GM12878 (cell line): ENCODE data around the gene VWA7. TPM values are rescaled to one million over a fixed set of nuclear protein-coding genes. Genes with fewer than 3 reads are reported as not detected.
A peak's percentile ranks its signal among the peaks of the same experiment; 100 is the strongest.

ENCODE experiments used
- ATF3 ChIP-seq: IDR thresholded peaks from 2 replicates; pipeline ENCODE4 v1.6.1; 2011; ENCODE audit warnings: low read depth, mild to moderate bottlenecking, low read length, moderate library complexity, borderline replicate concordance; ENCODE audit errors: extremely low read depth
- BCL11A ChIP-seq: IDR thresholded peaks from 2 replicates; pipeline ENCODE4 v1.6.1; 2011; ENCODE audit warnings: low read depth, low read length
- BCLAF1 ChIP-seq: fragments of 450-650 bp; IDR thresholded peaks from 2 replicates; pipeline ENCODE4 v1.6.1; 2017; ENCODE audit warnings: antibody characterized with exemption, mild to moderate bottlenecking, moderate library complexity
- CUX1 ChIP-seq: IDR thresholded peaks from 2 replicates; pipeline ENCODE4 v1.6.1; 2012; ENCODE audit warnings: improper control_type of control experiment, low read depth, low read length; ENCODE audit not compliant: insufficient replicate concordance
- DPF2 ChIP-seq: fragments of 450-650 bp; IDR thresholded peaks from 2 replicates; pipeline ENCODE4 v1.6.1; 2017; ENCODE audit warnings: mild to moderate bottlenecking
- E4F1 ChIP-seq: fragments of 450-650 bp; IDR thresholded peaks from 2 replicates; pipeline ENCODE4 v1.6.1; 2018; ENCODE audit warnings: borderline replicate concordance, mild to moderate bottlenecking; ENCODE audit not compliant: partially characterized antibody
- ELK1 ChIP-seq: IDR thresholded peaks from 2 replicates; pipeline ENCODE4 v1.6.1; 2012; ENCODE audit warnings: low read depth, low read length, improper control_type of control experiment
- ETV6 ChIP-seq, 2 experiments: fragments of 450-650 bp in 1 of 2; IDR thresholded peaks in 1 of 2; conservative IDR thresholded peaks in 1 of 2; 2 replicates each; pipeline ENCODE4 v1.6.1; 2014; ENCODE audit warnings: antibody characterized with exemption in 1 of 2, borderline replicate concordance in 1 of 2, low read depth in 1 of 2, mild to moderate bottlenecking in 1 of 2, moderate library complexity in 1 of 2
- EZH2 ChIP-seq: IDR thresholded peaks from 2 replicates; pipeline ENCODE4 v1.6.1; 2012; ENCODE audit warnings: low read depth, mild to moderate bottlenecking, control low read depth, inconsistent platforms, low read length, borderline replicate concordance; ENCODE audit not compliant: control insufficient read depth
- FOS ChIP-seq: IDR thresholded peaks from 3 replicates; pipeline ENCODE4 v1.6.1; 2011; ENCODE audit warnings: borderline replicate concordance; ENCODE audit not compliant: insufficient read length; ENCODE audit errors: extremely low read depth
- GATAD2B ChIP-seq: fragments of 450-650 bp; conservative IDR thresholded peaks from 2 replicates; pipeline ENCODE4 v1.6.1; 2017; ENCODE audit warnings: low read depth, mild to moderate bottlenecking, moderate library complexity
- JUNB ChIP-seq: IDR thresholded peaks from 2 replicates; pipeline ENCODE4 v1.6.1; 2016; ENCODE audit warnings: antibody characterized with exemption, mild to moderate bottlenecking
- MEF2B ChIP-seq: fragments of 450-650 bp; IDR thresholded peaks from 2 replicates; pipeline ENCODE4 v1.6.1; 2018; ENCODE audit warnings: mild to moderate bottlenecking, moderate library complexity; ENCODE audit not compliant: partially characterized antibody, poor library complexity, severe bottlenecking
- MYC ChIP-seq: IDR thresholded peaks from 2 replicates; pipeline ENCODE4 v1.6.1; 2011; ENCODE audit warnings: mild to moderate bottlenecking, low read length, moderate library complexity, inconsistent platforms; ENCODE audit not compliant: insufficient read depth, insufficient replicate concordance, insufficient read length, severe bottlenecking
- RFX5 ChIP-seq: IDR thresholded peaks from 2 replicates; pipeline ENCODE4 v1.6.1; 2011; ENCODE audit warnings: low read depth, low read length, improper control_type of control experiment
- ZSCAN29 ChIP-seq: fragments of 450-650 bp; IDR thresholded peaks from 2 replicates; pipeline ENCODE4 v1.6.1; 2017; ENCODE audit warnings: mild to moderate bottlenecking, moderate library complexity
- polyA plus RNA-seq, 11 experiments: library from polyadenylated mRNA; depleted of rRNA in 4 of 11; unstranded in 6 of 11; stranded (reverse) in 5 of 11; fragments of >200 nt; fragmentation: Nextera tagmentation in 4 of 11; fragmentation: Illumina TruSeq in 1 of 11; extraction: Ambion mirVana in 4 of 11; extraction: Trizol in 1 of 11; gene quantifications; 1 replicate in 1 of 11; 2 replicates in 10 of 11; pipeline versions ENCODE4 v1.2.1 to v1.2.3, GENCODE V29; 2011 to 2016; ENCODE audit warnings: inconsistent platforms in 2 of 11, missing spikeins in 2 of 11, low read depth in 1 of 11
- total RNA-seq, 4 experiments: library from RNA; depleted of rRNA in 3 of 4; stranded (reverse); fragments of >200 nt in 3 of 4; fragmentation: Illumina TruSeq in 1 of 4; extraction: Trizol in 1 of 4; gene quantifications; 2 replicates each; pipeline versions ENCODE4 v1.2.1 to v1.2.3, GENCODE V29; 2013 to 2021

Gene VWA7
- total and polyA plus RNA-seq, 10 of the 15 experiments (the other 5 are each of a cell fraction or from before 2014, with no cell fraction given) = 0.11 to 3.1 (median 1.2) TPM; not detected in 1

GRCh38 chr6:31795616-31796298, 18.6 kb upstream of the VWA7 start, which contains the start of gene VARS1 (continued):
- TF ChIP-seq E4F1 (no peak), BCL11A (0 out of 2 replicates have a peak, but pooled peaks have one; percentile 7), EZH2 (no peak), ATF3 (no peak), JUNB (no peak), MEF2B (no peak), BCLAF1 (peak; percentile 70; the same call in 1 of the 2 replicates), FOS (no peak), RFX5 (no peak), ETV6 (conservative IDR thresholded peaks at IDR 0.05 in 1 of 2, IDR thresholded peaks at IDR 0.05 in 1 of 2; ENCODE audit: borderline replicate concordance in 1 of 2, low read depth in 1 of 2) (no peak), ELK1 (no peak), ZSCAN29 (peak; percentile 88), GATAD2B (peak; percentile 99), DPF2 (peak; percentile 96), CUX1 (no peak), MYC (peak; percentile 96)
